Mucosa of descending colon (tissue), 3 donors: ENCODE data around the gene SLC8A3. TPM values are rescaled to one million over a fixed set of nuclear protein-coding genes. Genes with fewer than 3 reads are reported as not detected.

Source experiments
- ATAC-seq: fragments of 200-7000 bp; cut with Tn5 transposase; one replicate; pipeline ENCODE4 v1.9.1; 2020; ENCODE audit warnings: mild to moderate bottlenecking, moderate library complexity
- DNase-seq, 3 donors: peaks; one replicate each; pipeline ENCODE4 v3.0.0-alpha.2; 2020
- H3K36me3 ChIP-seq: fragments of 200-600 bp; one replicate; pipeline ENCODE4 v1.8.0; 2021; ENCODE audit warnings: low read depth, mild to moderate bottlenecking
- H3K4me1 ChIP-seq: fragments of 200-600 bp; one replicate; pipeline ENCODE4 v1.8.0; 2021; ENCODE audit warnings: low read depth, mild to moderate bottlenecking
- H3K4me3 ChIP-seq: fragments of 200-600 bp; one replicate; pipeline ENCODE4 v1.8.0; 2021; ENCODE audit warnings: mild to moderate bottlenecking
- H3K9me3 ChIP-seq: fragments of 200-600 bp; one replicate; pipeline ENCODE4 v1.8.0; 2021; ENCODE audit warnings: mild to moderate bottlenecking
- intact Hi-C, 2 donors: fragments of 100-400 bp; cut with DNase I in 1 of 2; cut with micrococcal nuclease in 1 of 2; formaldehyde crosslinking; loops; one replicate each; pipeline versions ENCODE4 v1.11.0 to v1.11.1; 2022; cut with DNase I, micrococcal nuclease
- total RNA-seq, 3 donors: library from RNA; stranded (reverse); fragmentation: NEBNext Ultra II Directional in 2 of 3; extraction: Animal tissue kit (Norgen Biotek cat#: 25700) in 2 of 3; gene quantifications; one replicate each; pipeline versions ENCODE4 v1.2.1 to v1.2.4, GENCODE V29; 2021 to 2023
- TF ChIP-seq, protein P1 (sequence below): fragments of 200-600 bp; IDR thresholded peaks from one replicate; pipeline ENCODE4 v1.8.0; 2022; ENCODE audit warnings: antibody characterized with exemption, mild to moderate bottlenecking
- donor health status: DM: no; HTN: no; CAD: no; lungs with moderate emphysema.
- donor health status: DM: no; HTN: no; CAD: no.
- donor health status: DM: no; HTN: yes; CAD: no.

Gene SLC8A3
- total RNA-seq, 3 donors from 2014 or later = 0.41 to 1.2 (median 0.67) TPM

DNA sequence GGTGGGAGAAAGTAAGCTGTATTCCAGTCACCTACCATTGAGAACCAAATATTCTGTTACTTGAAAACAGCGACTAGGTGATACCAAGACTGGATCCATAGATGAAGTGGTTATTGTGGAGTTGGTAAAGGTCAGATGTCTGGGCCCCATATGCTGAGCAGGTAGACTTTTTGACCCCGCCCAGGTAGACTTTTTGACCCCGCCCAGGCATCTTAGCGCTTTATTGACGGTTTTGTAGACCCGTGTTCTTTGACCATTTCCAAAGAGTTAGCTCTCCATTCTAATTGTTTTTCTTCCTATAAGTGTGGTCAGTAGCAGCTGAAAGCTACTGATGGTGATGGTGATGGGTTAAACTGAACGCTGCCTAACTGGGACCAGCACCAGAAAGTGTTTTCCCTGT lies 61.6 kb downstream of the SLC8A3 start:
- intact Hi-C loops = no loop called here
- H3K9me3 ChIP-seq = no peaks in the 10 kb centered on the region
- no peak for ATAC-seq

DNA sequence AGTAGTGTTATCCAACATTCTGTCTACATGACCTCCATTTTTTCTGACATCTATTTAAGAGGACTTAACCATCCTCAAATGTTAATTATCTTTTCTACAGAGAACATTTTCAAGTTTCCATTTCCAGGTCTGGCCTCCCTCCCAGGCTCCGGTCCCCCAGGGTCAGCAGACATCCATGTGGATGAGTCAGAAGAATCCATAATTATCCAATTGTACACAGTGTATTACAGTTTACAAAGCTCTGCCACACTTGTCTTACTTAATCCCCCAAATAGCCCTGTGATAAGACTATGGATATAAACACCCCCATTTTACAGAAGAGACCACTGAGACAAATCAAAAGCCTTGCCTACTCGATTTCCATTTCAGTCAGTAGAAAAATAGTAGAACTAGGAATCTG lies 65.0 kb downstream of the SLC8A3 start:
- TF ChIP-seq, protein P1, sequence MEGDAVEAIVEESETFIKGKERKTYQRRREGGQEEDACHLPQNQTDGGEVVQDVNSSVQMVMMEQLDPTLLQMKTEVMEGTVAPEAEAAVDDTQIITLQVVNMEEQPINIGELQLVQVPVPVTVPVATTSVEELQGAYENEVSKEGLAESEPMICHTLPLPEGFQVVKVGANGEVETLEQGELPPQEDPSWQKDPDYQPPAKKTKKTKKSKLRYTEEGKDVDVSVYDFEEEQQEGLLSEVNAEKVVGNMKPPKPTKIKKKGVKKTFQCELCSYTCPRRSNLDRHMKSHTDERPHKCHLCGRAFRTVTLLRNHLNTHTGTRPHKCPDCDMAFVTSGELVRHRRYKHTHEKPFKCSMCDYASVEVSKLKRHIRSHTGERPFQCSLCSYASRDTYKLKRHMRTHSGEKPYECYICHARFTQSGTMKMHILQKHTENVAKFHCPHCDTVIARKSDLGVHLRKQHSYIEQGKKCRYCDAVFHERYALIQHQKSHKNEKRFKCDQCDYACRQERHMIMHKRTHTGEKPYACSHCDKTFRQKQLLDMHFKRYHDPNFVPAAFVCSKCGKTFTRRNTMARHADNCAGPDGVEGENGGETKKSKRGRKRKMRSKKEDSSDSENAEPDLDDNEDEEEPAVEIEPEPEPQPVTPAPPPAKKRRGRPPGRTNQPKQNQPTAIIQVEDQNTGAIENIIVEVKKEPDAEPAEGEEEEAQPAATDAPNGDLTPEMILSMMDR = no peak
- no peak overlapping the region for H3K4me3 ChIP-seq

More for the DNA sequence above, 61.6 kb downstream of the SLC8A3 start:
- no peaks in the 10 kb centered on the region for H3K36me3 ChIP-seq
- TF ChIP-seq, protein P1 = no peak
- DNase-seq = no peak
- H3K4me1 ChIP-seq = no peaks in the 10 kb centered on the region
- H3K4me3 ChIP-seq = no peak overlapping the region

DNA sequence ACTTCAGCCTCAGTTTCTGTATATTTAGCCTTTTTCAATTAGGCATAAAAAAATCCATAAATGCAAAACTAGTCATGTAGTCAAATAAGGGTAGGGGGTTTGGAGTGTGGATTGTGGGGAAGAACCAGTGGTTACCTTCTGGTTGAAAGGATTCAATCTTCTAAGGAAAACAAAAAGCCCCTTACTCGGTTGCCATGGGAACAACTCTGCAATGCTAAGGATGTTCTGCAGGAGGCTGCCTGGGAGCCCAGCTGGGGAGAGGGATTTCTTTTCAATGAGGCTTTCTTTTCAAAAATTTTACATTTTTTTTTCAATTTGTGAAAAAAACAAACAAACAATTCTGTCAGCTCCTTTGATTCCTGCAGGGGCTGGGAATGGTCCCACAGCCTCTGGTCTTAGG lies 67.2 kb downstream of the SLC8A3 start:
- intact Hi-C loops = no loop called here
- no peak for ATAC-seq
- H3K4me3 ChIP-seq = no peak overlapping the region

More for the DNA sequence above, 65.0 kb downstream of the SLC8A3 start:
- Histone ChIP-seq H3K4me1 (no peaks in the 10 kb centered on the region), H3K36me3 (no peaks in the 10 kb centered on the region), H3K9me3 (no peaks in the 10 kb centered on the region)
- intact Hi-C loops = no loop called here
- DNase-seq (no peak), ATAC-seq (no peak)

DNA sequence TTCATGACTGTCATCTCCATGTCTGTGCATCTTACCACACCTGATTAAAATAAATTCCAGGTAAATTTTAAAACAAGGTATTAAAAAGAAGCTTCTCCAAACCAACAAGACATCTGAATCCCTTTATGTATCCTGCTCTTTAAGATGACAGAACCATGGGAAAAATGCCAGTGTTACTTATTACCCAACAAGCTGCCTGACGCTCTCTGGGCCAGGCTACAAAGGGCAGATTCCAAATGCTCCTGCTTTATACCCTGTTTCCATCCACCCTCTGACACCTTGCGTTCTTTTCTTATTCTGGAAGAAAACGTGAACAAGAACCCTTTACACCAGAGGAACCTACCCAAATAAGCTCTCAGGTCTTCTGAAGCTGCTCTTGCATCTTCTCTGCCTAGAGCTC lies 70.7 kb downstream of the SLC8A3 start:
- Histone ChIP-seq H3K4me3 (no peak overlapping the region), H3K36me3 (no peaks in the 10 kb centered on the region), H3K9me3 (no peaks in the 10 kb centered on the region), H3K4me1 (no peaks in the 10 kb centered on the region)
- intact Hi-C loops = no loop called here
- DNase-seq (no peak), ATAC-seq (no peak)
- TF ChIP-seq, protein P1 = no peak

More for the DNA sequence above, 67.2 kb downstream of the SLC8A3 start:
- no peaks in the 10 kb centered on the region for H3K4me1 ChIP-seq
- TF ChIP-seq, protein P1 = no peak
- no peaks in the 10 kb centered on the region for H3K9me3 ChIP-seq
- H3K36me3 ChIP-seq = no peaks in the 10 kb centered on the region
- DNase-seq = no peak

DNA sequence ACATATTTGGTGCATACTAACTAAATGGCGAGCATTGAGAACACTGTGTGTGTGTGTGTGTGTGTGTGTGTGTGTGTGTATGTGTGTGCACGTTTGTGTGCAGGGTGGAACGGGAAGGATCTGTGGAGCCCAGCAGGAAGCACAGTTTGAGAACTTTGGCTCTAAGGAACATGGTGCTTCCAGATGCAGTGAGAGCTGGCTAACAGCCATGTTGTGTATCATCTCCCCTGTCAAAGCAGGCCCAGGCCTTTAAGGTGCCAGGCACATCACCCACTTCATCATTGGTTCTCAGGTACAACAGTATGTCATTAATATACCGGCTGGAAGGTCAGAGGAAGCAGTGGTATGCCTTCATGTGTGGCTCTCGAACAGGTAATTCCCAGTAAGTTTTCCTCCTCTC lies 72.5 kb downstream of the SLC8A3 start:
- TF ChIP-seq, protein P1 = no peak
- intact Hi-C loops = no loop called here
- DNase-seq (no peak), ATAC-seq (no peak)
- no peaks in the 10 kb centered on the region for H3K36me3 ChIP-seq
- H3K4me1 ChIP-seq = no peaks in the 10 kb centered on the region
- no peak overlapping the region for H3K4me3 ChIP-seq
- no peaks in the 10 kb centered on the region for H3K9me3 ChIP-seq

DNA sequence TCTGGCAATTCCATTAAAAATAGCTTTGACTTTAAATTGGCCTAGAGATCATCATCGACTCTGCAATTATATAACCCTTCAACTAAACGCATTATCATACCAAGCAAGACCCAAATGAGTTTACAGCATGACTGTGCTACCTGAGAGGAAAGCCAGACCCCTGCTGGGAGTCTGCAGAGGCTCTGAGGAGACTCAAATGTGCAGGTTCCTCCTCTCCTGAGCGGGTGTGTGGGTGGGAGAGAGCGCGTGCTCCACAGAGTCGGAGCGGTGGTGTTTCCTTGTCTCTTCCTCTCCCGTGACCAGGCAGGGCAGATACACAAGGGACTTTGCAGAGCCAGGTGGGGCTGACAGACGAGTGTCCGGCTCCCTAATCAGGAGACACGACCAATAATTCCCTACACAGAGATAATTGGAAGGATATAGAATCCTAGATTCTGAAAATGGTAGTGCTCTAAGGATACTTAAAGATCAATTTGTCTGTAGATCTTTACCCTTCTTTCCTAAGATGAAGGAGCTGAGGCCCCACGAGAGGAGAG lies 74.1 kb downstream of the SLC8A3 start:
- DNase-seq = no peak
- no peak overlapping the region for H3K4me3 ChIP-seq
- TF ChIP-seq, protein P1 = no peak
- intact Hi-C loops = no loop called here
- H3K36me3 ChIP-seq = no peaks in the 10 kb centered on the region
- no peaks in the 10 kb centered on the region for H3K9me3 ChIP-seq
- H3K4me1 ChIP-seq = no peaks in the 10 kb centered on the region
- ATAC-seq = no peak
